GM19099 (cell line): Measurements from ENCODE around the gene GLYR1.

ENCODE experiments used
- POLR2A ChIP-seq: IDR thresholded peaks from 3 replicates; pipeline ENCODE4 v1.6.1; 2011; ENCODE audit warnings: low read depth; ENCODE audit not compliant: insufficient read length; ENCODE audit errors: extremely low read depth

The GLYR1 gene

DNA sequence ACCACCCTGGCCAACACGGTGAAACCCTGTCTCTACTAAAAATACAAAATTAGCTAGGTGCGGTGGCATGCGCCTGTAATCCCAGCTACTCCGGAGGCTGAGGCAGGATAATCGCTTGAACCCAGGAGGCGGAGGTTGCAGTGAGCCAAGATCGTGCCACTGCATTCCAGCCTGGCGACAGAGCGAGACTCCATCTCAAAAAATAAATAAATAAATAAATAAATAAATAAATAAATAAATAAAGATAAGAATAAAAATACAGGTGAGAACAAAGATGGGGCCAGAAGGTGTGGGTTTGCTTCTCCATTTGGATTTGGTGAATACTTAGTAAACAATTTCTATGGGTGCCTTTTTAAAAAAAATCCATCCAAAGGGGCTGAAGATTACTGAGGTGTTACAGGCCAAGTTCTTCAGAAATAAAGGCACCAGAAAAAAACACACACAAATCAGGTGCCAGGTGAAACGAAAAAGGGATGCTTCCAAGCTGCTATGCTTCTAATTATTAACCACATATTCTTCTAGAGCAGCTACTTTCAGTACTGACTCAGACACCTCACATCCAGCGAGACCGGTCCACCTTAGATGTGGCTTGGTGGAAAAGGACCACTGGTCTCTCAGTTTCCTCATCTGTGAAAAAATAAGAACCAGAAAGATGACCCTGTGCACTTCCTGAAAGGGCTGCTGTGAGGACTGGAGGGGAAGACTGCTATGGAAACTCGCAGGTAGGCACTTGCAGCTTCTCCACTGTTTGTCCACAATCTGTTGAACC, 9.2 kb downstream of the GLYR1 start:
- no peak for TF ChIP-seq POLR2A

DNA sequence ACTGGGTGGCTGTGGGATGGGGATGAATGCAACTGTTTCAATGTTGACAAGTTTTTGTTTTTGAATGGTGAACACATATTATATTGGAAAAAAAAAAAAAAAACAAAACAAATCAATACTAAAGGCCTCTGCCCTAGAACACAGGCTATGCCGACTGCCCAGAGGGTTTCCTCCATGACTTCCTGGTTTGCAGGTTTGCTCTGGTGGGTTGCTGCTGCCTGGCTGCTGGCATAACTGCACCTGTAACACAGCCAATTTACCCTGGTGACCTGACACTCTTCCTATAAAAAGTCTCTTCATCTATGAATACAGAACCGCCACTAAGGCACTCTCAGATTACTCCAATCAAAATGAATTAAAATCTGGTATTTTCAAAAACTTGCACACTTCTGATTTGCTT, 10.4 kb downstream of the GLYR1 start:
- TF ChIP-seq POLR2A: no peak

DNA sequence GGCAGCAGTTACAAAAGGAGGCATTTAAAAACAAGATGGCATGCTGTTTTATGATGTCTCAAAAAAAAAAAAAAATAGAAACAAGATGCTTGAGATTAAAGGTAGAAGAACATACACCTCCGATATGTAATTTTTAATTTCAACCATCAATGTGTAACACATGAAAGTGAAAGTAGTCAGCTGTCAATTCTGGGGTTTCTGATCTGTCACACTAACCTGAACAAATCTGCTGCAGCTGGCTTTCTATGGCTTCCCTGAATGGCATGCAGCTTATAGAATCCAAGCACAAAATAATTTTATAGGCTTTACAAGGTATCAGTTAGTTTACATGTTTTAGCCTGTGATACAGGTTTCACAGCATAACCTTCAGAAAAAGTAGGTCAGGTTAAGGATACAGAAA, 13.5 kb downstream of the GLYR1 start:
- TF ChIP-seq POLR2A: no peak

DNA sequence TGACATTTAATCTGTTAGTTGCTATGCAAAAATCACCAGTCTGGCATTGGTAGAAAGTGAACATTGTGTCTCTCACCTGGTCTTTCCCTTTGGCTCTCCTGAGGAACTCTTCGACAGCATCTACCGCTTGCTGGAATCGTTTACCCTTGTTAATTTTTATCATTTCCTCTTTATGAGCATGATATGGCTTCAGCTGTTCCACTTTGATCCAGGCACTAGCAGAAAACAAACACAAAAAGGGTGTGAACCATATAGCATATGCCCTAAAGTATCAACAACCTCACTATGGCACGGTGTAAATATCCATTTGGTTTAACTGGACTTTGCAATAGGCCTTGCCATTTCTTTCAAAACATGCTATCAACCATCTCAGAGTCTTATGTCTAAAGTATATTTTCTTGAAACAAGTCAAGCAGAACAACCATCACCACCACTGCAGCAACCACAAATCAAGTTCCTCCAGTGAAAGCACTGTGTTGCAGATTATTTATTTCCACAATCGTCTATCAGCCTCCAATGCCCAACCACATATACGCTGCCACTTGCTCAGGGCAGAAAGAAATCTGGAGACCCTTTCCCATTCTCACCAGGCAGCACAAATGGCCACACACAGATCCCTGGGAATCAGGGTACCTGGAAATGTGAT, 14.3 kb downstream of the GLYR1 start:
- TF ChIP-seq POLR2A: no peak

DNA sequence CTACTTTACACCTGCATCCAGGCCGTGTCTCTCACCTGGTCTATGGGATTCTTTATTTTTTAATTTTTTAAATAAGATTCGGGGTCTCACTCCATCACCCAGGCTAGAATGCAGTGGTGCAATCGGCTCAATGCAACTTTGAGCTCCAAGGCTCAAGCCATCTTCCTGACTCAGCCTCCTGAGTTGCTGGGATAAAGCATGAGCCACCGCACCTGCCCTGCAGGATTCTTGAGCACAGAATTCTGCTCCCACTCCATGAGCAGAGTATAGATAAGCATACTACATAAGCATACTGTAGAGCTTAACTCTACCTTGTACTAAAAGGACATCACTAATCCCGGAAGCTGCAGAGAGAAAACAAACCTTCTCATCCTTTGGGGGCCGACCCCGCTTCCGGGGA, 15.5 kb downstream of the GLYR1 start:
- no peak for TF ChIP-seq POLR2A

DNA sequence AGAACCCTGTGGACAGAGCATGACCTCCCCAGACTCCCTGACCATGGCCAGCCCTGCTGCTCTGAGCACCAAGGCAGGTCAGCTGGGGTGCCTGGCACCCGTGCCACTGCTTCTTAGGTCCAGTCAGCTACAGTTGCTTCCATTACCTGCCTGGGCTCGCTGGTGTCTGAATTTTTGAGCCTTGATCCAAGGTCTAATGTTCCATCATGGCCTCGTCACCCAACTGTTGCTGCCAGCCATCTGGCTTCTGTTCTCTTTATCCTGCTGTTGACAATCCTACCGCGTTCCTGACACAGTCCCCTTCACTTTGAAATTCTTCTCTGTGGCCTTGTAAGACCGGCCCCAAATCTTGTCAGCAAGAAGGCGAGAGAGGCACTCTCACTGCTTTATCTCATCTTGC, 16.7 kb downstream of the GLYR1 start:
- TF ChIP-seq POLR2A: no peak

DNA sequence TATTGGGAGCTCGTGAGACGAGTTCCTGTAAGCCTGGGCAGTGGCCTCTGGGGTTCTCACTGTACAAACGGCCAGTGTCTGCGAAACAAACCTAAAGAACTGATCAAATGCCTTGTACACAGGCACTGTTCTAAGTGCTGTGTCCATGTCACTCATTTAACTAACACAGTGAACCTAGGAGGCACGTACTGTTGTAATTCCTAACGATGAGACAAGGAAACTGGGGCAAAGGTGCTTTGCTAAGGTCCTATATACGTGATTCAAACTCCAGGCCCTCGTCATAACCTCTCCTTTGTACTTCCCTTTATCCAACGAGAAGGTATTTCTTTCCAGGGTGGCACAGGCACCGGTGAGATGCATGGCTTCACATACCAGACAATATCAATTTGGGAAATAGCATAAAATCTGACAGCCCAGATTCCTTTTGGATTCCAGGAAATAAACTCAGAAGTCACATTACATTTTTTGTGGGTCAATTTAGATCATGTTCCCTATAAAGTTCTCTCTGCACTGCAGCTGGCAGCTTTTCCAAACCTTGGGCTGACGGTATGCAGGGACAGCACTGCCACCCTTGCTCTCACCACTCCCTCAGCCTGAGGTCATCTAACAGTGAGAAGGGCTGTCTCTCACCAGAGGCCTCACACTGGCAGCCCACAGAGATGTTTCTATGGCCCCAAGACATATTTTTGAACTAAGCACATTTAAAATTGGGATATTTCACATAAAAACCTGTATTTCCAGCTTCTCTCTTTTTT, 18.3 kb downstream of the GLYR1 start:
- no peak for TF ChIP-seq POLR2A

DNA sequence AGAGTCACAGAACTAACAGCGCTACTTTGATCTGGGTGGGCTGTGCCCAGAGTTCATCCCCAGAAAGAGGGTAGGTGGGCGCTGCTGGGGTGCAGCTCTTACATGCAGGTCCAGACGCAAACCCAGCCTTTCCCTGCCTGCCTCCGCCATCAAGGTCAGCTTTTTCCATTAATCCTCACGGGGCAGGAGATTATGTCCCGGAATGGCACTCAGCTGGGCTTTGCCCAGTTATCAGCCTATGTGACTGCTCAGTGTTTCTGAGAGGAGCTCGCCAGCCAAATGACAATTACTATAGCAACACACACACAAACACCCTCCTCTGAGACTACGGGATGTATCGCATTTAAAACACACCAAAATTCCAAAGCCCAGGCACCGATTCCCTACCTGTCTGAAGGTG, 20.1 kb downstream of the GLYR1 start:
- TF ChIP-seq POLR2A: no peak

DNA sequence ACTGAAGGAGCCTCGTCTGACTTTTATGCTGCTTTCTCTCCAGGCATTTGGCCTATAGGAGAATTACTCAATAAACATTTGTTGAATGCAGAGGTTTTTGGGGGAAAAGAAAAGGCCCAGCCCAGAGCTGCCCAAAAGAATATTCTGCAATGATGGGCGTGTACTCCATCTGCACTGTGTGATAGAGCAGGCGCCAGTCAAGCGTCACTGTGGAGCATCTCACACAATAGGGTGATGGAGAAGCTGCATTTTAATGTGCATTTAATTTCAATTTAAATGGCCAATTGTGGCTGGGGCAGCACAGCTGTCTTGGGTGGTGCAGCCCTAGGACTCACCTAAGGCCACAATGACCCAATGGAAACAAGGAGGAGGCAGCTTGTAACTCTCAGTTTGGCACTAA, 20.6 kb downstream of the GLYR1 start:
- TF ChIP-seq POLR2A: no peak

DNA sequence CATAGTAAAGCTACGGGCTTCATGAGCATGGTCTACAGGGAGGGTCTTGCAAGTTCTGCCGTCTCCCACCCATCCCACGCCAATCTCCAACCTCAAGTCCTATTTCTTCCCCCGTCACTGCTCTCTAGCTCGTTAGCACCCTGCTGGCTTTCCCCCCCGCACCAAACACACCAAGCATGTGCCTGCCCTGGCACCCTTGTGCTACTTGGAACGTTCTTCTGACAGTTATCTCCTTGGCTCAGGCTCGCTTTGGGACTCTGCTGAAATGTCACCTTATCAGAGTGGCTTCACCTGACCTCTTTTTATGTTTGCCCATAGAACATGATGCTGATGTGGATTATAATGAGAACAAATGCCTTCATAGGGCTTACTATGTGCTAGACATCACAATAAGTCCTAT, 21.9 kb downstream of the GLYR1 start:
- TF ChIP-seq POLR2A: no peak

DNA sequence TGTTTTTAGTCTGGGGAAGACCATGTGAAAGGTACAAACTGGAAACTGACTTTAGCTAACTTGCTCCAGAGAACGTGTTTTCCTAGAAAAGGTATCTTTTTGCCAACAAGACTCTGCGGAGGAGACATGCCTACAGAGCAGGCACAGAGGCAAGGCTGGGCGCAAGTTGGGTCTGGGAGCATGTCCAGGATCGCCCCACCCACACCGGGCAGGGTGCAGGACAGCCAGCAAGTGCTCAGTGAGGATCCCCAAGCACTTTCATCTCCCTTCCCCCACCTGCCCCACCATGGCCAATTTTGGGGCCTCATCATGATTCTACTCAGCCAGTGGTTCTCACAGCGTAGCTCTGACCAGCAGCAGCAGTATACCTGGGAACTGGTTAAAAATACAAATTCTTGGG, 26.4 kb downstream of the GLYR1 start:
- no peak for TF ChIP-seq POLR2A

DNA sequence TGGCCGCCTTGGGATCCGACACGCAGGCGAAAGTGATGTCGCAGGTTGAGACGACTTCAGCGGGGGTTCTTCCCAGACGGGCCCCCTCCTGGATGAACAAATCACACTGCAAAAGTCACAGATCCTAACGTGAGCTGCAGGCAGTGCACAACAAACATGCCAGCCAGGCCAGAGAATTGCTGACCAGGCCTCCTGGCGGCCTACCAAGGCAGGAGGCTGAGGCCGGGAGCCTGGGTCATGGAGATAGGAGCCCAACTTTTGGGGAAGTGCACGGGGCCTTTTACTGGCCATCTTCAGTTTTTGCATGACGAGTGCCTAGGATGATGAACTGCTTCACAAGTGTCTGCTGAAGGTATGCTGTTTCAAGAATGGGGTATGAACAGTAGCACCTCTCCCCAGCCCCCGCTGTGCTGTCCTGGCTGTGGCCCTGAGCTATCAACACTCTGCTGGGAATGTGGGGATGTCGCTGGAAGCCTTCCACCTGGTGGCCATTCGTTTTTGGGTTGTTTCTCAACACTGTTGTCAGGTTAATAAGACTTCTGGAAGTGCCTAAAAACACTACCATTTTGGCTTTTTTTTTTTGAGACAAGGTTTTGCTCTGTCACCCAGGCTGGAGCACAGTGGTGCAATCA, 32.4 kb downstream of the GLYR1 start:
- no peak for TF ChIP-seq POLR2A

DNA sequence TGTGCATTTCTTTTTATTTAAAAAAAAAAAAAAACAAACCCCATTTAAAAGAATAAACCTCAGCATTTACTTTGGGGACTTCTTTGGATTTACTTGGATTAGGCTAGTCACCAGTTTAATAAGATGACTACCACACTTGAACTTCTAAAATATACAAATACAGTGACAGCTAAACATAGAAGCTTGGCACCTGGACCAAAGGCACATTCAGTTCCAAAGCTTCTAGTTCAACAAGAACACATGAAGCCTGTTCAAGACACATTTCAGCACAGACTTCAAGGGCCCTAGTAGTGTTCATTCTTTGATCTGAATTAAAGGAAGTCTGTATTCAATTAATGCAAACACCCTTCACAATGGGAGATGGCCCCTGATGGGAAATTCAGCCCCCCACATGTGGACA, 33.0 kb downstream of the GLYR1 start:
- TF ChIP-seq POLR2A: no peak

DNA sequence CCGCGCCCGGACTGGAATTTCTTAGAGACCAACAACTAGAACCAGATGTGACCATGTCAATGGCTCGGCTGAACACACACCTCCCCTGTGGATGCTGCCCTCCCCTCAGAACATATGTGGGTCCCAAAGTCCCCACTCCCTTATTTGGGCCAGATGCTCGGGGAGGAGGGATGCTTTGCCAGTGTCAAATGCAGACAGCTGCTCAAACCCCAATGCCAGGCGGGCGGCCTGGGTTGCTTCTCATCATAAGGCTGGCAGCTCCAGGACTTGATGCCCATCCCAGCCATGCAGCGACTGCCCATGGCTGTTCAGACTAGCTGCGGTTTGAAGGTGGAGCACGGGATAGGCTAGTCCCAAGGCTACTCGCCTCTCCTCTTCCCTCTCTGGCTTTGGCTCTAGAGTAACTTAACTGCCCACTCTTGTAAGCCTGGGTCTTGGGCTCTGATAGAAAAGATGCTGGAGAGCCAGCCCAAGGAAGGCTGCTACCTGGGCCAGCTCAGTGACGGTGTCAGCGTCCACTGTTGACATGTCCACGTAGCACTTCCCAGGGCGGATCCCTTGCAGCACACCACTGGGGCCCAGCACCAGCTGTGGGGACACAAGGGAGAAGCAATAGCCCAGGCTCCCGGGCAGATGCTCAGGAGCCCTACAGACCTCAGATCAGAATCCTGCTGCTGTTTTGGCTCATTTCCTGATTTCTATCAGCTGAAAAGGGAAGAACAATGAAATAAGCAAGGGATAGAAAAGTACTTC, 33.7 kb downstream of the GLYR1 start:
- no peak for TF ChIP-seq POLR2A

DNA sequence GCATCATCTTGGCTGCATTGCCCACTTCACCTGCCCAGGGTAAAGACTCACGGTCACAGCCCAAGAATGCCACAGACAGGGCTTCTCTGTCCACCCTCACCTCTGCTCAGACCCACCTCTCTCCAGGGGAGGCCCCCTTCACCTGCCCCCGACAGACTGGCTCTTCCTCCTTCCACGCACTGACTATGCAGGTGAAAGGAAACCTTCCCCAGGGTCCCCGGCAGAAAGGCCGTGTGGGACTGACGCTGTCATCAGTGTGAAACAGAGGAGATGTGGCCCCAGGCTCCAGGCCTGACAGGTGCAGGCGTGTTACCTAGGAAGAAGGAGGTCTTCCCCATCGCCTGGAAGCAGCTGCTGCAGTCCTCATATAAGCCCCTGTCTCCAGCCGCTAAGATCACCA, 35.3 kb downstream of the GLYR1 start:
- TF ChIP-seq POLR2A: no peak
